OCI-LY7 (cell line): ENCODE data around the gene SUPT3H. TPM values are rescaled to one million over a fixed set of nuclear protein-coding genes. Genes with fewer than 3 reads are reported as not detected.

ENCODE experiments used
- BruUV-seq: library from RNA; stranded (reverse); fragments of 400-500 nt; replicated peaks from 2 replicates; lab custom pipeline; 2021; lab: Mats Ljungman, UMichigan
- CTCF ChIA-PET: fragments of 300-600 bp; sonication (Branson Sonifier 250); formaldehyde crosslinking; loops from one replicate; lab custom pipeline; 2022; ENCODE audit warnings: antibody characterized with exemption; ENCODE audit not compliant: unreplicated experiment; lab: Charles Lee
- POLR2A ChIA-PET: fragments of 300-600 bp; sonication (Branson Sonifier 250); formaldehyde crosslinking; loops from one replicate; lab custom pipeline; 2022; ENCODE audit warnings: antibody characterized with exemption; lab: Charles Lee
- DNase-seq: peaks from one replicate; pipeline ENCODE4 v3.0.0-alpha.2; 2015; ENCODE audit warnings: low spot score
- H2AFZ ChIP-seq: fragments of 200-600 bp; sonication (generic), shearing (Covaris generic); 2 replicates; pipeline ENCODE4 v1.6.1; 2014; ENCODE audit warnings: mild to moderate bottlenecking, antibody characterized with exemption, low read length, moderate library complexity
- H3K27ac ChIP-seq: fragments of 200-600 bp; sonication (generic); 2 replicates; pipeline ENCODE4 v1.5.1; 2014; ENCODE audit warnings: mixed run types, low read depth, mild to moderate bottlenecking, moderate library complexity, low read length, inconsistent platforms; ENCODE audit not compliant: poor library complexity, severe bottlenecking
- H3K36me3 ChIP-seq: fragments of 200-600 bp; sonication (generic); 2 replicates; pipeline ENCODE4 v1.6.1; 2014; ENCODE audit warnings: mild to moderate bottlenecking, antibody characterized with exemption, low read length, moderate library complexity, mixed read lengths; ENCODE audit not compliant: insufficient read depth
- H3K4me1 ChIP-seq: fragments of 200-600 bp; sonication (generic); 2 replicates; pipeline ENCODE4 v1.5.1; 2014; ENCODE audit warnings: mild to moderate bottlenecking, low read length; ENCODE audit not compliant: insufficient read depth, poor library complexity, severe bottlenecking
- H3K4me2 ChIP-seq: fragments of 200-600 bp; sonication (generic); 2 replicates; pipeline ENCODE4 v1.6.1; 2014; ENCODE audit warnings: mild to moderate bottlenecking, low read length
- H3K4me3 ChIP-seq: fragments of 200-600 bp; sonication (generic); 2 replicates; pipeline ENCODE4 v1.5.1; 2014; ENCODE audit warnings: mild to moderate bottlenecking, low read depth, low read length; ENCODE audit not compliant: poor library complexity, severe bottlenecking
- H3K79me2 ChIP-seq: fragments of 200-600 bp; sonication (generic); 2 replicates; pipeline ENCODE4 v1.6.1; 2016; ENCODE audit warnings: low read depth, mild to moderate bottlenecking, low read length, moderate library complexity, mixed read lengths; ENCODE audit not compliant: insufficient read depth
- H3K9me2 ChIP-seq: fragments of 200-600 bp; sonication (generic); 2 replicates; pipeline ENCODE4 v1.6.1; 2016; ENCODE audit warnings: mild to moderate bottlenecking, low read length, mixed read lengths; ENCODE audit not compliant: insufficient read depth
- H3K9me3 ChIP-seq: fragments of 200-600 bp; sonication (generic); 2 replicates; pipeline ENCODE4 v1.6.1; 2014; ENCODE audit warnings: mild to moderate bottlenecking, mixed run types, low read length, mixed read lengths
- H4K20me1 ChIP-seq: fragments of 200-600 bp; sonication (generic); 2 replicates; pipeline ENCODE4 v1.6.1; 2014; ENCODE audit warnings: mild to moderate bottlenecking, antibody characterized with exemption, low read length, moderate library complexity, mixed read lengths; ENCODE audit not compliant: insufficient read depth
- CTCF ChIP-seq: fragments of 200-600 bp; sonication (generic); conservative IDR thresholded peaks from 2 replicates; pipeline ENCODE4 v1.5.1; 2014; ENCODE audit warnings: mild to moderate bottlenecking, antibody characterized with exemption, low read length, moderate library complexity, mixed read lengths
- EZH2phosphoT487 ChIP-seq: fragments of 200-600 bp; sonication (generic); IDR thresholded peaks from 2 replicates; pipeline ENCODE4 v1.6.1; 2018; ENCODE audit warnings: low read depth, borderline replicate concordance, mild to moderate bottlenecking, mixed run types, antibody characterized with exemption, low read length, moderate library complexity, mixed read lengths
- intact Hi-C: fragments of 100-400 bp; cut with micrococcal nuclease; formaldehyde crosslinking; loops from one replicate; pipeline ENCODE4 v1.10.0; 2022; ENCODE audit not compliant: unreplicated experiment
- total RNA-seq, 2 experiments: library from RNA; depleted of rRNA in 1 of 2; stranded (reverse); fragments of >200 nt in 1 of 2; shearing (Covaris generic) in 1 of 2; gene quantifications; 2 replicates each; pipeline ENCODE4 v1.2.3, GENCODE V29; 2014 to 2022

The SUPT3H gene
- total RNA-seq, 2 experiments from 2014 or later = 1.1 to 7.1 TPM

DNA sequence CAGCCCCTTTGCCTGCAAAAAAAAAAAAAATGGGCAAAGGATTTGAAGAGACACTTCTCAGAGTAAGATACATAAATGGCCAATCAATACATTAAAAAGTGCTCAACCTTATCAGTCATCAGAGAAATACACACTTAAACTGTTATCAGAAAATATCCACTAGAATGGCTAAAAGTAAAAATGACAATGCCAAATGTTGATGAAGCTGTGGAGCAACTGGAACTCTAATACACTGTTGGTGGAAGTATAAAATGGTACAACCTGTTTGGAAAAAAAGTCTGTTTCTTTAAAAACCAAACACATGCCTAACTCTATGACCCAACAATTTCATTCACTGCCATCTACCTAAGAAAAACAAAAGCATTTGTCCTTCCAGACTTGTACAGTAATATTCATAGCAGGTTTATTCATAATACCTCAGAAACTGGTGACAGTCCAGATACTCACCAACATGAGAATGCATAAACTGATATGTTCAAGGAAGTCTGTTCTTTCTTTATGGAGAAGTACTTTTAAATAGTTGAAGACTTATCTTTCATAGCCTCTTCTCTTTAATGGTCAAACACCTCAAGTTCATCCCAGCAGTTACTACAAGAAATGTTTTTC is 428.0 kb downstream of the SUPT3H start:
- ChIA-PET POLR2A (interaction anchor here (0.7 kb wide), 1 partner anchor 964 kb away, joined by 3 read pairs; no protein-coding TSS in a partner anchor), CTCF (no interaction called here)
- H3K79me2 ChIP-seq = no peaks in the 10 kb centered on the region
- TF ChIP-seq CTCF (no peak), EZH2phosphoT487 (no peak)
- H3K9me3 ChIP-seq = peaks cover 8% of the 10 kb centered on the region; the same call in 1 of the 2 replicates
- intact Hi-C loops = no loop called here
- no peak for DNase-seq
- H3K9me2 ChIP-seq = no peaks in the 10 kb centered on the region
- H3K4me3 ChIP-seq = no peak overlapping the region
- H4K20me1 ChIP-seq = no peaks in the 10 kb centered on the region
- no peak overlapping the region for H2AFZ ChIP-seq
- no peak overlapping the region for H3K27ac ChIP-seq
- BruUV-seq = no TSS peak
- H3K36me3 ChIP-seq = no peaks in the 10 kb centered on the region
- no peak overlapping the region for H3K4me2 ChIP-seq
- H3K4me1 ChIP-seq = no peaks in the 10 kb centered on the region

GRCh38 chr6:44943541-44943940 is 434.2 kb downstream of the SUPT3H start:
- intact Hi-C loops = no loop called here
- CTCF ChIA-PET = no interaction called here
- Histone ChIP-seq H3K27ac (no peak overlapping the region), H3K4me3 (no peak overlapping the region), H4K20me1 (no peaks in the 10 kb centered on the region), H2AFZ (no peak overlapping the region), H3K36me3 (no peaks in the 10 kb centered on the region), H3K9me2 (no peaks in the 10 kb centered on the region), H3K79me2 (no peaks in the 10 kb centered on the region), H3K4me2 (no peak overlapping the region), H3K4me1 (no peaks in the 10 kb centered on the region), H3K9me3 (no peaks in the 10 kb centered on the region)
- DNase-seq = no peak
- POLR2A ChIA-PET = interaction anchor here (0.7 kb wide), 1 partner anchor 389 kb away, joined by 4 read pairs; no protein-coding TSS in a partner anchor
- TF ChIP-seq CTCF = no peak
- no peak for TF ChIP-seq EZH2phosphoT487
- BruUV-seq = no TSS peak

DNA sequence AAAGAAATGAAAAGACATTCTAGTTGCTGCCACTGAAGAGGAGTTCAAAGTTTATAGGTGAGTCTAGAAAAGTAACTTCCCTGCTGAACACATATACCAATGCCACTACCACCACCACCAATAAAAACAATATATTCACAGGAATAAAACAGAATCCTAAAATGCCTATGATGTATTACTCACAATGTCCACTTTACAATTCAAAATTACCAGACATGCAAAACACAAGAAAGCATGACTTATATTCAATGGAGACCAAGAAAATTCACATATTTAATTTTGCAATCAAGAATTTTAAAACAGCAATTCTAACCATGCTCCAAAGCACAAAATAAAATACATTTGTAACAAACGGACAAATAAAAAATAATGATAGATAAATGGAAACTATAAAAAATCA is 434.9 kb downstream of the SUPT3H start:
- ChIA-PET CTCF (no interaction called here), POLR2A (no interaction called here)
- no peaks in the 10 kb centered on the region for H4K20me1 ChIP-seq
- no peak overlapping the region for H2AFZ ChIP-seq
- no peak overlapping the region for H3K4me3 ChIP-seq
- no peak overlapping the region for H3K27ac ChIP-seq
- H3K36me3 ChIP-seq = no peaks in the 10 kb centered on the region
- no TSS peak for BruUV-seq
- no peak for DNase-seq
- H3K9me3 ChIP-seq = no peaks in the 10 kb centered on the region
- H3K4me1 ChIP-seq = no peaks in the 10 kb centered on the region
- H3K9me2 ChIP-seq = no peaks in the 10 kb centered on the region
- no peaks in the 10 kb centered on the region for H3K79me2 ChIP-seq
- intact Hi-C loops = no loop called here
- no peak for TF ChIP-seq EZH2phosphoT487
- TF ChIP-seq CTCF = no peak
- H3K4me2 ChIP-seq = no peak overlapping the region
